ENCODE data around the gene ATN1.

GRCh38 chr12:6957741-6958608 is 30.2 kb downstream of the ATN1 start:
- TF ChIP-seq POLR2A (IDR thresholded peaks at IDR 0.05) (no peak), CTCF (IDR thresholded peaks at IDR 0.05) (no peak), POLR2AphosphoS5 (IDR thresholded peaks at IDR 0.05) (no peak), EP300 (IDR thresholded peaks at IDR 0.05) (no peak)
